Stimulated activated CD8-positive, alpha-beta memory T cell treated with anti-CD3 and anti-CD28 coated beads, Interleukin-4, amount 100 ng/mL, for 48 hours (primary cell): ENCODE results near the gene PAGE4.
A peak's percentile ranks its signal among the peaks of the same experiment; 100 is the strongest.

Experiments
- DNase-seq: peaks from one replicate; pipeline ENCODE4 v3.0.0-alpha.2; 2020

Gene PAGE4

GRCh38 chrX:49829016-49829415 lies at the start of gene PAGE4:
Gene PAGE4, plus strand, starts transcription at chrX:49829303. Its CDS starts 1,126 bp downstream, at chrX:49830429.
- DNase-seq = no peak

- no peak for DNase-seq
Observed at GRCh38 chrX:49784747-49785280, 44.3 kb upstream of the PAGE4 start.

DNA sequence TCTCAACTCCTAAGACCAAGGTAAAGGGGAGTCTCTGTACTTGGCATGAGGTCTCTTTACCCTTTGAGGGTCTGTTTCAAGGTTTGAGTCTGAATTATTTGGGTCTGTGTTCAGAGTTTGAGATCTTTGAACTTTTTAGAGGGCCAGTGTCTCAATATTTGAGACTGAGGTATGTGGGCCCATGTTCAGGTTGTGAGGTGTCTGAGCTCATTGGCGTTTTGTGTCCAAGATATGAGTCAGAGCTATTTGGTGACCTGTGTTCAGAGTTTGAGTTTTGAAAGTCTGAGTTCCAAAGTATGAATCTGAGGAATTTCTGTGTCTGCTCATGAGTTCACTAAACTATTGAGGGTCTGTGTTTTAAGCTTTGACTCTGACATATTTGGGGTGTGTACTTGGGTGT lies 36.7 kb upstream of the PAGE4 start:
- no peak for DNase-seq

DNA sequence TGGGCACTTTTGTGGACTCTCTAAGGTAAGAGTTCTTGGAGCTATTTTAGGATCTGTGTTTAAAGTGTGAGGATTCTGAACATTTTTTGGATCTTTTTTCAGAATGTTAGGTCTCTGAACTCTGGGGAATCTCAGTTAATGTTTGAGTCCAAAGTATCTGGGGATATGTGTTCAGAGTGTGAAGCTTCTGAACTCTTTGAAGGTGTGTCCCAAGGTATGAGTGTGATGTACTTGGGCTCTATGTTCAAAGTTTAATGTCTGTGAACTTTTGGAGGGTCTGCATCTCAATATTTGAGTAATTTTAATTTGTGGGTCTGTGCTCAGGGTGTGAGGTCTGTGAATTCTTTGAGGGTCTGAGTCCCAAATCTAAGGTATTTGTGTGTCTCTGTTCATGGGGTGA lies 35.4 kb upstream of the PAGE4 start:
- no peak for DNase-seq

DNA sequence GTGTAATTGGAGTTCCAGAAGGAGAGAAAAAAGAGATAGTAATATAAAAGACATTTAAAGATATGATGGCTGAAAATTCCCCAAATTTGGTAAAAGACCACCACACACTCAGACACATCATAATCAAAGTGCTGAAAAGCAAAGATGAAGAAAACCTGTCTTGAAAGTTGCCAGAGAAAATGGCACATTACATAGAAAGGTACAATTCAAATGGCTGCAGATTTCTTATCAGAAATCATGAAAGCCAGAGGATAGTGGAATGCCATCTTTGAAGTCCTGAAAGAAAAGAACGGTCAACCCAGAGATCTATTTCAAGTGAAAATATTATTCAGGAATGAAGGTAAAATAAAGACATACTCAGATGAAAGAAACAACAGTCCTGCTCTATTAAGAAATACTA lies 29.3 kb upstream of the PAGE4 start:
- no peak for DNase-seq

DNA sequence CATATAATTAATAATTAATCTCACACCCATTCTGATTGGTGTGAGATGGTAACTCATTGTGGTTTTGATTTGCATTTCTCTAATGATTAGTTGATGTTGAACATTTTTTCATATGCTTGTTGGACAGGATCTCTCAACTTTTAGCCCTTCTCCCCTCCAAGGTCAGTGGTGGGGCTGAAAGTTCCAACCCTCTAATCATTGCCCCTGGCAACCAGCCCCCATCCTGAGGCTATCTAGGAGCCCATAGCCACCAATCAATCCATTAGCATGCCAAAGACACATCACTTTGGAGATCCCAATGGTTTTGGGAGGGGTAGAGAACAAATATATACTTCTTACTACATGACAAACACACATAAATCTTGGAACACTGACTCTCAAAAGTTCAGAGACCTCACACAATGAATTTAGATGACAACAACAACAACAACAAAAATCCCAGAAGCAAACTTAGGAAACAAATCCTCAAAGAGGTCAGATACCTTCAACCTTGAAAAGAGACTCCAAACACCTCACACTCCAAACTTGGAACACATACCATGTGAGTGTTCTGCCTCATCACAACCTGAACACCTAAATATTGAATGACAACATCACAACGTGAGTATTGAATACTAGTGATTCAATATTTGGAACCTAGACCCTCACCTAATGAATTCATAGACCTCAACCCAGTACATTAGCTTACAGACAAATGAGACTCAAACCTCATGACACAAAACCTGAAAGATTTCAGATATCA lies 19.0 kb upstream of the PAGE4 start:
- DNase-seq = no peak

GRCh38 chrX:49812177-49812576 lies 16.9 kb upstream of the PAGE4 start:
- no peak for DNase-seq

- no peak for DNase-seq
Observed at GRCh38 chrX:49816435-49816834, 12.7 kb upstream of the PAGE4 start.

- peak; percentile 23 for DNase-seq
Observed at GRCh38 chrX:49838374-49838773, 9.3 kb downstream of the PAGE4 start.

- peak; percentile 63 for DNase-seq
Observed at GRCh38 chrX:49840679-49841078, 11.6 kb downstream of the PAGE4 start.

- no peak for DNase-seq
Observed at GRCh38 chrX:49842621-49843020, 13.5 kb downstream of the PAGE4 start.

- no peak for DNase-seq
Observed at GRCh38 chrX:49844611-49845010, 15.5 kb downstream of the PAGE4 start.

DNA sequence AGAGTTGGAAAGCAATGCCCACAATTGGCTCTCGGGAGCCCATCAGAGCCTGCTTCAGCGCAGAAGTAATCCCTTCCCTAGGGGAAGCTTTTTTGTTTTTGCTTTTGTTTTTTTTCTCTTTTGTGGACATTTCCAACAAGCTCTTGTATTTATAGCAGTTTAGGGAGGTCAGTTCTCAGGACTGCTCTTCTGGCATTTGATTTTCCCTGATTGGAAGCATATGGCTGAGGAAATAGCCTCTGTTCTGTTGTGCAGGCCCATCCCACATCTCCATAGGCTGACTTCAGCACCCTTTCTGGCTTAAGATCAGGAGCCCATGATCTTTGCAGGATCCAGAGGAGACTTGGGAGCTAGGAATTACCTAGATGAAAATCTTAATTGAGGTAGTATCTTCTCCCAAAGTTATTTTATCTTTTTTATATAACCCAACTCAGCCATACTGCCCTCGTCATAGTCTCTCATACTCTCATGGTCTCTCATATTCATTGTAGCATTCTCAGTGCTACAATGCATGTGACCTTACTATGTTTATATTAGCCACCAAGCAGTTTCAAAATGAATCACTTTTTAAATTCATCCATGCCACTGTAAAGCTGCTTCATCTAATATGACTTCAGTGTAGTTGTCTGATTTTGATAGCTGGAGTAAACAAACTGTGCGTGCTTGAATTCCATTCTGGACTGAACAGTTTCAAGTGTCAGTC lies 16.7 kb downstream of the PAGE4 start:
- no peak for DNase-seq

DNA sequence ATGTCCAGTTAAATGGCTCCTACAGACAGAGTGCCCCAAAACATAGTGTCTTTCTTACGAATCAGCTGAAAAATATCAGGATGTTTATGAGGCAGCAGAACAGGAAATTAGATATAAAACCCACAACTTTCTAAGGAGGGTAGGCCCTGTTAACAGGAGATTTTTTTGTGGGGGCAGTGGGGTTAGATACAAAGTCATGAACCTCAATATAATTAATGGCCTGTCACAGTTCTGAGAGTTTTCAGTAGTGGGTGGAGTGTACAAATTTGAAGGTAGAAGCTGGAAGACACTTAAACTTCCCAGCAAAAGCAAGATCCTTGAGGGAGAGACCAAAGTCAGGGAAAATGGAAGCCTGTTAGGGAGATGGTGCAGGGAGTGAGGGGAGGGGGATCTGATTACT lies 17.4 kb downstream of the PAGE4 start:
- no peak for DNase-seq

- DNase-seq = no peak
Observed at GRCh38 chrX:49848275-49848674, 19.2 kb downstream of the PAGE4 start.

GRCh38 chrX:49850028-49850427 lies 20.9 kb downstream of the PAGE4 start:
- DNase-seq = no peak

DNA sequence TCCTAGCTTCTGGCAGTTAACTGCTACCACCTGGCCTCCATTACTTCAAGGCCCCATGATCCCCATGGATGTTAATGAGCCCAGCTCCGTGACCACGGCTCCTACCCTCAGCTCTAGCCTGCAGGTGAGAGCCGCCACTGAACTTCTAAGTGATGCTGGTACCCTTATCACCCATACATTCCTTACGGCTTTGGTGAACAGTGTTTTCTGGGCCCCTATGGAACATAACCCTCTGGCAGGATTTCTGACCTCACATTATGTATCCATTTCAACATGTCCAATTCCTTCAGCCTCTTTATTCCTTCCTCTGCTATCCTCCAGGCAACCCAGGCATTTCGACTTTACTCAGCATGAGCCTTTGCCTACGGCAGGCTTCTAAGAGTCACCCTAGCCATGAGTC lies 24.6 kb downstream of the PAGE4 start:
- no peak for DNase-seq

DNA sequence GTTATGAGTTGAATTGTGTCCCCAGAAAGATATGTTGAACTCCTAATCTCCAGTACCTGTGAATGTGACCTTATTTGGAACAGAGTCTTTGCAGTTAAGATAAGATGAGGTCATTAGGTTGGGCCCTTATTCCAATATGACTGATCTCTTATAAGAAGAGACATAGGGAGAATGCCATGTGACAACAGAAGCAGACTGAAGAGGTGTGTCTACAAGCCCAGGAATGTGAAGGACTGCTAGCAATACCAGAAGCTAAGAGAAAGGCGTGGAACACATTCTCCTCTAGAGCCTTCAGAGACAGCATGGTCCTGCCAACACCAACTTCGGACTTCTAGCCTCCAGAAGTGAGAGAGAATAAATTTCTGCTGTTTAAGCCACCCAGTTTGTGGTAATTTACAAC lies 27.7 kb downstream of the PAGE4 start:
- no peak for DNase-seq

DNA sequence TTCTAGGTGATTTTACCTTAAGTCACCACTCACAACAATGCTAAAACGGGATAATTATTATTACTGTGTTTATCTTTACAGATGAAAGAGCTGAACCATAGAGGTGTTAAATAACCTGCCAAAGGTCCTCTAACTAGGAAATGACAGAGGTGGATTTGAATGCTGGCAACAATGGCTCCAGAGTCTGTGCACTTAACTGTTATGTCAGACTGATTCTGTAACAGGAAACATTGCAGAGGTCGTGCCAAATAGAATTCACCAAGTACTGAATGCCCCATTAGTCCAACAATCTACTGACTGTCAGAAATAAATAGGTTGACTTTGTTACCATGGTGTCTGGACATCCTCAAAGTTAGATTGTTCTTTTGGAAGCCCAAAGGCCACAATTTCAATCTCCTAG lies 29.2 kb downstream of the PAGE4 start:
- no peak for DNase-seq

DNA sequence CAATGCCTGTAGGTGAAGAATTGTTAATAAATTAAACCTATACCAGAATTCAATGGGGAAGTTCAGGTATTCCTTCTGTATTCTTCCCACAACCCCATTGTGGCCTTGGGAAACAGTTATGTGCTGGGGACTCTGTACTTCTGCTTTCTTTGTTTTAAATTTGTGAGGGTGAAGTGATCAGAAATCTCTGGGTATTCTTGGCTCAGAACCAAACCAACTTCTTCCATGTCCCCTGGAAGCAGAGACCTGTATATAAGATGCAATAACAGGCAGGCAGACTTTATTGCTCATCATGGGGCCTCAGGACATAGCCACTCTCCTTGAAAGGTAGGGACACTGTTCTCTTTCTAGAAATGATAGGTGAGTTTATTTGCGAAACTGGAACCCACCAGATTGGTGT lies 30.4 kb downstream of the PAGE4 start:
- no peak for DNase-seq

GRCh38 chrX:49860867-49861535 lies 31.9 kb downstream of the PAGE4 start:
- no peak for DNase-seq

DNA sequence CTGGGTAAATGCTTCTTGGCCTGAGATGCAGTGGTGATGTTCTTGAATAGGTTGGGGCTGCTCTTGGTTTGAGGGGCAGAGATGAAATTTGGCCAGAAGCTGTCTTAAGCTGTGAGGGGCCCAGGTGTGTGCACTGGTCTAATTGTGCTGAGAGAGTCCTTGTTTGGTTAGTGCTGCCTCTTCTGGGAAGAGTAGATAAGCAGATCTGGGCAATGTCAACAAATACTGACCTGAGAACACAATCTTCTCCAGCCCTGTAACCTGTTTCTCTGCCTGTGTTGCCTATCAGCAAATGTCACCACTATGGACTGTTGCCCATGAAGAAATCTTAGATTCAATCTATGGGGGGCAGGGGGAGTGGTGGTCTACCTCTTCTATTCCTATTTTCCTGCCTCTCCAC lies 33.0 kb downstream of the PAGE4 start:
- DNase-seq = no peak

DNA sequence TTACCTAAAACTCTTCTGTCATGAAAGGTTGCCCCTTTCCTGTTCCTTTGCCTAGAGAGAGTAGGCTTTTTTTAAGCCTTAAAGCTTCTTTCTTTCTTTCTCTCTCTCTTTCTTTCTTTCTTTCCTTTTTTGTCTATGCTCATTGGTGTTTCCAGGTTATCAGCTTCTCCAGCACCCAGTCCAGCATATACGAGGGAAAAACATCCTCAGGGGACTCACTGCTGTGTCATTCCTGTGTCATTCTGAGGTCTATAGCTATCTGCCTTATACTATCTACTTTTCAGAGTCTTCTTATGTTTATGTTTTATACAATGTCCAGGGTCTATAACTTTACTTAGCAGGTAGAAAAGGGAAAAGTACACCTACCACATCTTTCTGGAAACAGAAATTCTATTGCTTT lies 39.6 kb downstream of the PAGE4 start:
- DNase-seq = no peak

DNA sequence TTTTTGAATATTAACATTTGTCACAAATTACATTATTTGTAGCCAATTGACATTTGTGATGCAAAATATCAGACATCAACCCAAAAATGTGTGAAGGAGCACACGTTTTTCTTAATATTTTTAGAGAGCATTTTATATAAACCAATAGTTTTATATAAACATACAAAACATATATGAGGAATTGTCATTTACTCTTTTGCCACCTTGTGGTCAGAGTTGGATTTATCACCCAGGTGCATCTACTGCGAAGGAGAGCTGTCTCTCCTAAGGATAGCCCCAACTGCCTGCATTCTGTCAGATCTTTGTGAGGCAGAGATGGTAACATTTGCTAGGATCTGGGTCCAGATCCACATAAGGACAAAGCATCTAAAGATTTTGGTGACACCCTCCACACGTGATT lies 47.6 kb downstream of the PAGE4 start:
- peak; percentile 24 for DNase-seq
